Naive B cell (primary cell): Measurements from ENCODE around the gene BORCS5. TPM values are rescaled to one million over a fixed set of nuclear protein-coding genes. Genes with fewer than 3 reads are reported as not detected.

Experiments used
- ATAC-seq, 2 donors: fragments of 150-1000 bp; cut with Tn5 transposase; 2 replicates each; pipeline ENCODE4 v1.10.0; 2021; ENCODE audit warnings: low read depth in 2 of 2, mild to moderate bottlenecking in 2 of 2, moderate library complexity in 2 of 2
- DNase-seq: peaks from one replicate; pipeline ENCODE4 v3.0.0; 2022
- H3K27ac Mint-ChIP-seq, 6 donors: one replicate each; pipeline ENCODE4 v1.8.0; 2020 to 2022; ENCODE audit warnings: mild to moderate bottlenecking in 6 of 6, mixed read lengths in 6 of 6, moderate library complexity in 5 of 6, inconsistent platforms in 2 of 6
- H3K27me3 Mint-ChIP-seq, 3 donors: one replicate each; pipeline ENCODE4 v1.8.0; 2021 to 2022; ENCODE audit warnings: mixed read lengths in 3 of 3, mild to moderate bottlenecking in 1 of 3
- H3K36me3 Mint-ChIP-seq, 2 donors: one replicate each; pipeline ENCODE4 v1.8.0; 2020 to 2022; ENCODE audit warnings: mixed read lengths in 2 of 2, inconsistent platforms in 1 of 2, mild to moderate bottlenecking in 1 of 2
- H3K4me1 Mint-ChIP-seq, 3 donors: one replicate each; pipeline ENCODE4 v1.8.0; 2020 to 2022; ENCODE audit warnings: mixed read lengths in 3 of 3, inconsistent platforms in 1 of 3, mild to moderate bottlenecking in 1 of 3, moderate library complexity in 1 of 3
- H3K4me3 Mint-ChIP-seq, 8 donors: one replicate each; pipeline ENCODE4 v1.8.0; 2020 to 2022; ENCODE audit warnings: mild to moderate bottlenecking in 8 of 8, mixed read lengths in 8 of 8, moderate library complexity in 8 of 8, inconsistent platforms in 2 of 8
- H3K9me3 Mint-ChIP-seq, 7 donors: one replicate each; pipeline ENCODE4 v1.8.0; 2020 to 2022; ENCODE audit warnings: mixed read lengths in 7 of 7, mild to moderate bottlenecking in 5 of 7, inconsistent platforms in 2 of 7, moderate library complexity in 1 of 7
- polyA plus RNA-seq, 6 donors: library from polyadenylated mRNA; unstranded; fragments of 300-500 nt; fragmentation: Illumina TruSeq; gene quantifications; one replicate each; pipeline ENCODE4 v1.2.3, GENCODE V29; 2021; ENCODE audit warnings: low read depth in 6 of 6

BORCS5 gene
- polyA plus RNA-seq, 6 donors from 2014 or later: 8.3 to 43.8 (median 14.4) TPM

DNA sequence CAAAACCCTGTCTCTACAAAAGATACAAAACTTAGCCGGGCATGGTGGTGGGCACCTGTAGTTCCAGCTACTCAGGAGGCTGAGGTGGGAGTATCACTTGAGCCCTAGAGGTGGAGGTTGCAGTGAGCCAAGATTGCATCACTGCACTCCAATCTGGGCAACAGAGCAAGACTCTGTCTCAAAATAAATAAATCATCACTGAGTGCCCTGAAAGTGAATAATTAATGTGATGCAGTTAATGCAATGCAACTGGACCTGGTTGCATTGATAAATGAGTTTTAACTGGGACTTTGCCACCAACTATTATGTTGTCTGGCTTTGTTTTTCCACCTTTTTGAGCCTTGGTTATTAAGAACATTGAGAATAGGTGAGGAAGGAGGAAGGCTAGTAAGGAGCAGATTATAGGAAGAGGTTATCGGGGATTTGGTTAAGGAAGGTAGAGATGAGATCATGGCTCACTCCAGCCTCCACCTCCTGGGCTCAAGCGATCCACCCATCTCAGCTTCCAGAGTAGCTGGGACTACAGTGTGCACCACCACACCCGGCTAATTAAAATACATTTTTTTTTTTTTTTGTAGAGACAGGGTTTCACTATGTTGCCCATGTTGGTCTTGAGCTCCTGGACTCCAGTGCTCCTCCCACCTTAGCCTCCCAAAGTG lies 8.0 kb downstream of the BORCS5 start:
- H3K27ac Mint-ChIP-seq: peak overlapping the region in 2 of 6 donors; percentile 14 to 57
- H3K9me3 Mint-ChIP-seq: no peaks in the 10 kb centered on the region
- H3K27me3 Mint-ChIP-seq: no peaks in the 10 kb centered on the region
- ATAC-seq: no peak
- no peak overlapping the region for H3K4me3 Mint-ChIP-seq
- H3K4me1 Mint-ChIP-seq: peaks cover 7 to 20% (median 8%) of the 10 kb centered on the region in 3 donors
- peaks cover 12 to 17% of the 10 kb centered on the region in 2 donors for H3K36me3 Mint-ChIP-seq
- no peak for DNase-seq

DNA sequence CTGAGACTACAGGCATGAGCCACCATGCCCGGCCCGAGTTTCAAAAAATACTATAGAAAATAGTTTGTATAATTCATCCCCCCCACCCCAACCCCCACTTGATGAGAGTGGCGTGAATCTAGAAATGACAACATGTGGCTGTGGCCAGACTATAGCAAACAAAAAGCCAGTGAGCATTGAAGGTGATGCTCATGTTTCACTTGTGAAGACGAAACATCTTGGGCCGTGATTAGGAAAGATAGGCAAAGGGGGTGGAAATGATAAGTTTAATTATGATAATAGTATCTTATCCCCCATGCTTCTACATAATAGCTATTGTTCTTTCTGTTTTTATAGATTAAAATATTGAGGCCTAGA lies 8.5 kb downstream of the BORCS5 start:
- DNase-seq (no peak), ATAC-seq (no peak)
- Mint-ChIP-seq H3K27me3 (no peaks in the 10 kb centered on the region), H3K27ac (no peak overlapping the region), H3K4me1 (peaks cover 7 to 20% (median 8%) of the 10 kb centered on the region in 3 donors), H3K4me3 (no peak overlapping the region), H3K36me3 (peaks cover 12 to 17% of the 10 kb centered on the region in 2 donors), H3K9me3 (no peaks in the 10 kb centered on the region)

DNA sequence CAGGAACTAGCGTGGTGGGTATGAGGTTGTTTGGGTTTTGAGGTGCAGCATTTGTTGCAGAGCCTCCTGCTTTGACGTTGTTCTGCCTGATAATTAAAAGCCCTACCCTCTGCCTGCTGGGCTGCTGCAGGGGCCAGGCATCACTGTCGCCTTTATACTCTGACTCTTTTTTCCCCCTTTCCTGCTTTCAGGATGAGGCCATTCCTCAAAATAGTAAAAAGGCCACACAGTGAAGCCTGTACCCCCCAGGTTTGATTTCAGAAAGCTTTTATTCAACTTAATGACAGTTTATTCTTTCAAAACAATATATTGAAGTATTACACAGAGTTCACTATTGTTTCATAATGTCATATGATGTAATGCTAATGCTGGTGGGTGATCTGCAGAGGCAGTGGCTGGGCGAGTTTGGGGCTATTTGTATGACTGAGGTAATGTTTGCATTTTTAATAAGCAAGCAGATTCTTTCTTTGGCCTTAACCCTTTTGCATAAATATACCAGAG lies 9.1 kb downstream of the BORCS5 start:
- no peak overlapping the region for H3K27ac Mint-ChIP-seq
- no peak overlapping the region for H3K4me3 Mint-ChIP-seq
- no peaks in the 10 kb centered on the region for H3K27me3 Mint-ChIP-seq
- H3K36me3 Mint-ChIP-seq: peaks cover 11 to 17% of the 10 kb centered on the region in 2 donors
- no peaks in the 10 kb centered on the region for H3K9me3 Mint-ChIP-seq
- peaks cover 7 to 20% (median 8%) of the 10 kb centered on the region in 3 donors for H3K4me1 Mint-ChIP-seq
- ATAC-seq: no peak
- no peak for DNase-seq

DNA sequence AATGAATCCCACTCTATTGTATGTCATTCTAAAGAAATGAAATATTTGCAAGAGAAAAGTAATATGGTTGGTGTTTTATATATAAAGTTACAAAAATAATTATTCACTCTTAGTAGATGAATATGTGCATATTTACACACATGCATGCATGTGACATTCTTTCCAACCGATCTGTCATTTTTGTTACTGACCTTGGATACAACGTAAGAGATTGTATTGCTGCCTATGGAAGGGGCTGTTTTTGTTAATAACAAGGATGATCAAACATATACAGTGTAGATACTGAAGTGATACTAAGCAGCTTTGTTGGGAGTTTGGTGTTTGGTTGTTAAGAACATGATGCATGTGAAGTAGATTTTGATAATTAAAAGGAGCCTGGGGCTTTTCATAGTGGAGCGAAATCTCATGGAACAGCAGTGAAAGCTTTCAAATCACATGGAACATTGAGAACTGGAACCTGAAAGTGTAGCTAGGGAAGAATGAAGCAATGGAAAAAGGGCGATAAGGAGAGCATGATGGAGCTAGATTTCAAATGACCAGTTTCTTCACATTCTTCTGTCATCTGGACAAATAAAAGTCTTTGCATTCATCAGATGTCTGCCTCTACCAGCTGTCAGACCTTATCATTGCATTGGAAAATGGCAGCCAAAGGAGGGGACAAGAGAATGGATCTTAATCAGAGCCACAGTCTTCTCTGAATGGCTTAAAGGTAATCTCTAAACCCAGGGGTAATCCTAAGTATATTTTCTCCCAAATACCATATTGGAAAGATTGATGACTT lies 10.0 kb downstream of the BORCS5 start:
- H3K9me3 Mint-ChIP-seq: no peaks in the 10 kb centered on the region
- H3K4me3 Mint-ChIP-seq: no peak overlapping the region
- no peaks in the 10 kb centered on the region for H3K27me3 Mint-ChIP-seq
- peaks cover 2 to 17% of the 10 kb centered on the region in 2 donors for H3K36me3 Mint-ChIP-seq
- ATAC-seq (no peak), DNase-seq (no peak)
- H3K27ac Mint-ChIP-seq: peak overlapping the region in 2 of 6 donors; percentile 44 to 52
- H3K4me1 Mint-ChIP-seq: peaks cover 7 to 16% (median 8%) of the 10 kb centered on the region in 3 donors

DNA sequence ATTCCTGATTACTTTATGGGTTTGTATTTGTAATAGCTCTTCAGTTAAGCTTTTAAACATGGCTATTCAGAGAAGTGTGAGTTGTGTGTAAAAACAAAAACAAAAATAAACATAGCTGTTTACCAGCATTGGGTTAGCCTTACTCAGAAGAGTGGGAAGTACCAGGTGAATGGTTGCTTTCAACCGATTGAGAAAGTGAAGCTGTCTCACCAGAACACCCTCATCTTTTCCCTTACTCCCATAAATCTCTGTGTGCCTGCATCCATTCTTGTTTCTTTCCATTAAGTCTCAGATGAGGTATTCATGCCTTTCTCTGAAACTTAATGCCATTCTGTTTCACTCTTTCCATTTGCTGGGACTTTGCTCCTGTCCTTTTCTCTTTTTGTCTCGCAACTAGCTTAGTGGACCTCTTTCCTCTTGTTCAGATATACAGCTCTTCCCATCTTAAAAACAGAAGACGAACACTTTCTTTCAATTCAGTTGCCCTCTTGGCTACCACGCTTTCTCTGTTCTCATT lies 10.7 kb downstream of the BORCS5 start:
- peak overlapping the region in 1 of 6 donors; percentile 44 for H3K27ac Mint-ChIP-seq
- no peak for ATAC-seq
- no peak overlapping the region for H3K4me3 Mint-ChIP-seq

DNA sequence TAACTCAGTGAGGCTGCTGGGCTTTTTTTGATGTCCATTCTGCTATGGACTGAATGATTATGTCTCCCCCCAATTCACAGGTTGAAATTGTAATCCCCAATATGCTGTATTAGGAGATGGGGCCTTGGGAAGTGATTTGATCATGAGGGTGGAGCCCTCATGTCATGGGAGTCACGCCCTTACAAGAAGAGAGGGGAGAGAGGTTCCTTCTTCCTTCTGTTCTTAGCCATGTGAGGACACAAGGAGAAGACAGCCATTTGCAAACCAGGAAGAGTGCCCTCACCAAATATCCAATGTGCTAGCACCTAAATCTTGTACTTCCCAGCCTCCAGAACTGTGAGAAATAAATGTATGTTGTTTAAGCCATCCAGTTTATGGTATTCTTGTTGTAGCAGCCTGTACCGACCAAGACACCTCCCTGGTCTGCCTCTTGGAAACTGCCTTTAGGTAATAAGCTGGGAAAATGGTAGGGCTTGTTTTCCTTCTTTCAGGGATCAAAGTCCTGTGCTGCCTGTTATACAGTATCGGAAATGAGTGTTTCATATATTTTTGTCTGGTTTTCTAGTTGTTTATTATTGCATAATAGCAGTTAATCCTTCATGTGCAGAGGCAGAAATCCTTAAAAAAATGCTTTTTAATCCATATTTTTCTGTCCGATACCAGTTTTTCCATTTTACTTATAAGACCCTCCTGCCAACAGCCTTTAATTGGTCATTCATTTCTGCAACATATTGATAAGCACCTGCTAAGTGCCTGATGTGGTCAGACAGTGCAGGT lies 16.3 kb downstream of the BORCS5 start:
- DNase-seq: no peak
- H3K4me1 Mint-ChIP-seq: peaks cover 0 to 4% (median 2%) of the 10 kb centered on the region in 3 donors
- peak overlapping the region in 4 of 6 donors; percentile 6 to 85 (median 38) for H3K27ac Mint-ChIP-seq
- no peak overlapping the region for H3K4me3 Mint-ChIP-seq
- no peak for ATAC-seq
- no peaks in the 10 kb centered on the region for H3K27me3 Mint-ChIP-seq
- H3K36me3 Mint-ChIP-seq: peaks cover 6 to 18% of the 10 kb centered on the region in 2 donors
- no peaks in the 10 kb centered on the region for H3K9me3 Mint-ChIP-seq

More for the DNA sequence above, 10.7 kb downstream of the BORCS5 start:
- Mint-ChIP-seq H3K36me3 (peaks cover 0 to 17% of the 10 kb centered on the region in 2 donors), H3K27me3 (no peaks in the 10 kb centered on the region), H3K4me1 (peaks cover 7 to 16% (median 8%) of the 10 kb centered on the region in 3 donors), H3K9me3 (no peaks in the 10 kb centered on the region)
- DNase-seq: no peak

DNA sequence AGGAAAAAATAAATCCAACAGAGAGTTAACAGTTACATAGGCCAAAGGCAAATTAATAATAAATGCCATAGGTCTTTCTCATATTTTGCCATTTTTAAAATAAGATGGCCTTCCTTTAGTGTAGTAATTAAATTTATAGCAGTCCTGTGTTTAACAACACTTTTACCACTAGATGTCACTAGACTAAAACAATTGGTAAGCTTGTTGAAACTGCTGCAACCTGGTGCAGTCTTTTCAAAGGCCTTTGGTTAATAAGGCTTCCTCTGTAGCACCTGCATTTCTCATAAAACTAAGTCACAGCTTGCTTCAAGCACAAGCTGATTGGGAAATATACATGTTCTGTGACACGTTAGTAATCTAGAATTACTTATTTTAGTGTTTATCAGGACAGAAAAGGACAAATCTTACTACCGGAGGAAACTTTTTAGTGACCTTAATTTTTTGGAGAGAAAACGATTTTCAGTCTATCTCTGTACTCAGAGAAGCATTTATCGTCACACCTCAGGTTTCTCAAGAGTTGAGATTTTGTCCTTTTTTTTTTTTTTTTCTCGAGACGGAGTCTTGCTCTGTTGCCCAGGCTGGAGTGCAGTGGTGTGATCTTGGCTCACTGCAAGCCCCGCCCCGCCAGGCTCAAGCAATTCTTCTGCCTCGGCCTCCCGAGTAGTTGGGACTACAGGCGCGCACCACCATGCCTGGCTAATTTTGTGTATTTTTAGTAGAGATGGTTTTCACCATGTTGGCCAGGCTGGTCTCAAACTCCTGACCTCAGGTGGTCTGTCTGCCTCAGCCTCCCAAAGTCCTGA lies 20.0 kb downstream of the BORCS5 start:
- Mint-ChIP-seq H3K36me3 (peaks cover 6 to 8% of the 10 kb centered on the region in 2 donors), H3K4me3 (no peak overlapping the region), H3K4me1 (peaks cover 10 to 18% (median 16%) of the 10 kb centered on the region in 3 donors), H3K9me3 (no peaks in the 10 kb centered on the region), H3K27ac (peak overlapping the region in 5 of 6 donors; percentile 26 to 78 (median 62)), H3K27me3 (no peaks in the 10 kb centered on the region)
- DNase-seq: peak; percentile 64
- peak; percentile 53 to 67 for ATAC-seq

DNA sequence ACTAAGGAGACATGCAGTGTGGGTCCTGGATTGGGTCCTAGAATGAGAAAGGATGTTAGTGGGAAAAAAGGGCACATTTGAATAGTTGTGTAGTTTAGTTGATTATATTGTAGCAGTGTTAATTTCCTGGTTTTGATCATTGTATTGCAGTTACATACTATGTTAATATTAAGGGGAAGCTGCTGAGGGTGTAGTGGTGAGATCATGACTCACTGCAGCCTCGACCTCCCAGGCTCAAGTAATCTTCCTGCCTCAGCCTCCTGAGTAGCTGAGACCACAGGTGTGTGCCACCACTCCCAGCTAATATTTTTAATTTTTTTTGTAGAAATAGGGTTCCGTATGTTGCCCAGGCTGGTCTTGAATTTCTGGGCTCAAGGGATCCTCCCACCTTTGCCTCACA lies 21.7 kb downstream of the BORCS5 start:
- DNase-seq (no peak), ATAC-seq (no peak)
- H3K4me3 Mint-ChIP-seq: no peak overlapping the region
- peaks cover 10 to 18% (median 16%) of the 10 kb centered on the region in 3 donors for H3K4me1 Mint-ChIP-seq
- peaks cover 4 to 11% of the 10 kb centered on the region in 2 donors for H3K36me3 Mint-ChIP-seq
- H3K27me3 Mint-ChIP-seq: no peaks in the 10 kb centered on the region
- H3K27ac Mint-ChIP-seq: peak overlapping the region in 5 of 6 donors; percentile 35 to 89 (median 72)
- no peaks in the 10 kb centered on the region for H3K9me3 Mint-ChIP-seq

DNA sequence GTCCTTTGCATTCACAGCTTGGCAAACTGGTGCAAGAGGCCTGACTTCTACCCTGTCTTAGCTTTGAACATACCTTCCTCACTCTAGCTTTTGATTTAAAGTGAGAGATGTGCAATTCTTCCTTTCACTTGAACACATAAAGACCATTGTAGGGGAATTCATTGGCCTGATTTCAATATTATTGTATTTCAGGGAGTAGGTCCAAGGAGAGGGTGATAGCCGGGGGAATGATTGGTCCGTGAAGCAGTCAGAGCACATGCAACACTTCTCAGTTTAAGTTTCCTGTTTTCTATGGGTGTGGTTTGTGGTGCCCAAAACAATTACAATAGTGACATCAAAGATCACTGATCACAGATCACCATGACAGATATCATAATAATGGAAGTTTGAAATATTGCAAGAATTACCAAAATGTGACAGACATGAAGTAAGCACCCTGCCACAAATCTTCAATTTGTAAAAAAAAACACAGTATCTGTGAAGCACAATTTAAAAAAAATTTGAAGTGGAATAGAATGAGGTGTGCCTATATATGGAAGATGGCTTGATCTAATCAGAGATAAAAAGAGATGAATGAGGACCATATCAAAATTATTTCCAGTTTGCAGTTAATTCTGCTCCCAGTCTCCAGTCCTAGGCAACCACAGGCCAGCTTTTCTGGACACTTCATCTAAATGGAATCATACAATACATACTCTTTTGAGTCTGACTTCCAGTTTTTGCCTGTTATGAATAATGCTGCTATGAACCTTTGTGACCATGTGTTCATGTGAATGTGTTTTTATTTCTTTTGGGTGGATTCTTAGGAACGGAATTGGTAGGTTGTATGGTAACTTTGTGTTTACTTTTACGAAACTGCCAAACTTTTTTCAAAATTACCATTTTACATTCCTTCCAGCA lies 23.2 kb downstream of the BORCS5 start:
- Mint-ChIP-seq H3K36me3 (peaks cover 0 to 22% of the 10 kb centered on the region in 2 donors), H3K27me3 (no peaks in the 10 kb centered on the region), H3K27ac (peak overlapping the region; percentile 81 to 97 (median 91)), H3K4me1 (peaks cover 14 to 27% (median 16%) of the 10 kb centered on the region in 3 donors), H3K9me3 (no peaks in the 10 kb centered on the region), H3K4me3 (peak overlapping the region in 1 of 8 donors; percentile 9)
- ATAC-seq: peak; percentile 88 to 90
- DNase-seq: peak; percentile 64

DNA sequence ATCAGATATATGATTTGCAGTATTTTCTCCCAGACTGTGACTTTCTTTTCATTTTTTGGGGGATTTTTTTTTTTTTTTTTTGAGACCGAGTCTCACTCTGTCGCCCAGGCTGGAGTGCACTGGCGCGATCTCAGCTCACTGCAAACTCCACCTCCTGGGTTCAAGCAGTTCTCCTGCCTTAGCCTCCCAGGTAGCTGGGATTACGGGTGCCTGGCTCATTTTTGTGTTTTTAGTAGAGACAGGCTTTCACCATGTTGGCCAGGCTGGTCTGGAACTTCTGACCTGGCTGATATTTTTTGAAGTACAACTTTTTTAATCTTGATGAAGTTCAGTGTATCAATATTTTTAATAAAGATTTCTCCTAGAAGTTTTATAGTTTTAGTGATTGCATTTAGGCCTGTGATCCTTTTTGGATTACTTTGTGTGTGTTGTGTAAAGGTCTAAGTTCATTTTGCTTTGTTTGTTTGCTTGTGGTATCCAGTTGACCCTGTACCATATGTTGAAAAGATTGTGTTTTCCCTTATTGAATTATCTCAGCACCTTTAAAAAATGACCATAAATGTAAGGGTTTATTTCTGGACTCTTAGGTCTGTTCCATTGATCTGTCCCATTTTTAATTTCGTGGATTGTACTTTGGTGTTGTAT lies 24.2 kb downstream of the BORCS5 start:
- peaks cover 14 to 27% (median 16%) of the 10 kb centered on the region in 3 donors for H3K4me1 Mint-ChIP-seq
- H3K4me3 Mint-ChIP-seq: no peak overlapping the region
- peak overlapping the region; percentile 15 to 68 (median 38) for H3K27ac Mint-ChIP-seq
- no peak for ATAC-seq
- no peaks in the 10 kb centered on the region for H3K27me3 Mint-ChIP-seq
- peaks cover 0 to 22% of the 10 kb centered on the region in 2 donors for H3K36me3 Mint-ChIP-seq
- no peak for DNase-seq
- no peaks in the 10 kb centered on the region for H3K9me3 Mint-ChIP-seq

DNA sequence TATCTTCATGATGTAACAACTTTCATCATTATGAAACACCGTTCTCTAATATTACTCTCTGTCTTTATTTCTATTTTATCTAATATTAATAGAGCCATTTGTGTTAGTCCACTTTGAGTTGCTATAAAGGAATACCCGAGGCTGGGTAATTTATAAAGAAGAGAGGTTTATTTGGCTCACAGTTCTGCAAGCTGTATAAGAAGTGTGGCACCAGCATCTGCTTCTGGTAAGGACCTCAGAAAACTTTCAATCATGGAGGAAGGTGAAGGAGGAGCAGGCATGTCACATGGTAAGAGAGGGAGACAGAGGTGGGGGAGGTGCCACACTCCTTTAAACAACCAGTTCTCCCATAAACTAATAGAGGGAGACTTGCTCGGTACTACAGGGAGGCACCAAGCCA lies 25.1 kb downstream of the BORCS5 start:
- Mint-ChIP-seq H3K36me3 (peaks cover 0 to 22% of the 10 kb centered on the region in 2 donors), H3K9me3 (no peaks in the 10 kb centered on the region), H3K27me3 (no peaks in the 10 kb centered on the region), H3K4me1 (peaks cover 12 to 27% (median 14%) of the 10 kb centered on the region in 3 donors), H3K4me3 (no peak overlapping the region), H3K27ac (peak overlapping the region in 3 of 6 donors; percentile 1 to 68 (median 33))
- DNase-seq (no peak), ATAC-seq (no peak)
